ENCODE measurements around the gene PRSS36.

The PRSS36 gene

GRCh38 chr16:31194898-31195297, 45.0 kb upstream of the PRSS36 start:
- H3K79me2 ChIP-seq (ENCODE audit: insufficient read depth, low read depth): 0 out of 2 replicates have a peak, but pooled peaks cover 7% of the 10 kb centered on the region
- H3K4me1 ChIP-seq (ENCODE audit: low read depth, poor library complexity, severe bottlenecking): peaks cover 10% of the 10 kb centered on the region
- peaks cover 14% of the 10 kb centered on the region; the same call in 1 of the 2 replicates for H3K36me3 ChIP-seq (ENCODE audit: insufficient read depth)
- no peaks in the 10 kb centered on the region; the same call in 1 of the 2 replicates for H4K20me1 ChIP-seq (ENCODE audit: insufficient read depth)
- no peaks in the 10 kb centered on the region for H3K27me3 ChIP-seq (ENCODE audit: insufficient read depth, low read depth)
- no peak overlapping the region for H3K4me3 ChIP-seq (IDR thresholded peaks at IDR 0.05; ENCODE audit: insufficient read depth, low read depth, low read length)
- no peak overlapping the region for H3K27ac ChIP-seq
- TF ChIP-seq CTCF (conservative IDR thresholded peaks at IDR 0.05; ENCODE audit: low read depth, low read length): no peak
- no peak overlapping the region for H3K4me2 ChIP-seq
- no peak overlapping the region for H2AFZ ChIP-seq (ENCODE audit: low read depth)
- H3K9ac ChIP-seq: no peak overlapping the region

- H3K4me1 ChIP-seq (ENCODE audit: low read depth, poor library complexity, severe bottlenecking): peaks cover 5% of the 10 kb centered on the region
- H2AFZ ChIP-seq (ENCODE audit: low read depth): no peak overlapping the region
- H4K20me1 ChIP-seq (ENCODE audit: insufficient read depth): no peaks in the 10 kb centered on the region; the same call in 1 of the 2 replicates
- TF ChIP-seq CTCF (conservative IDR thresholded peaks at IDR 0.05; ENCODE audit: low read depth, low read length): no peak
- no peak overlapping the region for H3K27ac ChIP-seq
- H3K9ac ChIP-seq: no peak overlapping the region
- peaks cover 16% of the 10 kb centered on the region; the same call in 1 of the 2 replicates for H3K79me2 ChIP-seq (ENCODE audit: insufficient read depth, low read depth)
- no peak overlapping the region for H3K4me3 ChIP-seq (IDR thresholded peaks at IDR 0.05; ENCODE audit: insufficient read depth, low read depth, low read length)
- H3K36me3 ChIP-seq (ENCODE audit: insufficient read depth): peaks cover 24% of the 10 kb centered on the region
- no peak overlapping the region for H3K4me2 ChIP-seq
- no peaks in the 10 kb centered on the region for H3K27me3 ChIP-seq (ENCODE audit: insufficient read depth, low read depth)
Observed at GRCh38 chr16:31193874-31194273, 44.0 kb upstream of the PRSS36 start.

- Histone ChIP-seq H4K20me1 (ENCODE audit: insufficient read depth) (no peaks in the 10 kb centered on the region; the same call in 1 of the 2 replicates), H3K9ac (no peak overlapping the region)
- TF ChIP-seq CTCF (conservative IDR thresholded peaks at IDR 0.05; ENCODE audit: low read depth, low read length): no peak
Observed at GRCh38 chr16:31192856-31193642, 43.2 kb upstream of the PRSS36 start.

GRCh38 chr16:31191697-31192428, 42.0 kb upstream of the PRSS36 start:
- Histone ChIP-seq H3K4me3 (IDR thresholded peaks at IDR 0.05; ENCODE audit: insufficient read depth, low read depth, low read length) (no peak overlapping the region), H3K27ac (no peak overlapping the region), H2AFZ (ENCODE audit: low read depth) (no peak overlapping the region), H3K9ac (no peak overlapping the region), H3K4me2 (no peak overlapping the region), H3K36me3 (ENCODE audit: insufficient read depth) (peaks cover 44% of the 10 kb centered on the region), H3K27me3 (ENCODE audit: insufficient read depth, low read depth) (no peaks in the 10 kb centered on the region), H3K79me2 (ENCODE audit: insufficient read depth, low read depth) (peaks cover 36% of the 10 kb centered on the region; the same call in 1 of the 2 replicates), H4K20me1 (ENCODE audit: insufficient read depth) (peaks cover 10% of the 10 kb centered on the region; the same call in 1 of the 2 replicates), H3K4me1 (ENCODE audit: low read depth, poor library complexity, severe bottlenecking) (peaks cover 20% of the 10 kb centered on the region)
- no peak for TF ChIP-seq CTCF (conservative IDR thresholded peaks at IDR 0.05; ENCODE audit: low read depth, low read length)

More at GRCh38 chr16:31192856-31193642, 43.2 kb upstream of the PRSS36 start:
- Histone ChIP-seq H3K4me2 (no peak overlapping the region), H3K27me3 (ENCODE audit: insufficient read depth, low read depth) (no peaks in the 10 kb centered on the region), H3K4me3 (IDR thresholded peaks at IDR 0.05; ENCODE audit: insufficient read depth, low read depth, low read length) (no peak overlapping the region), H3K4me1 (ENCODE audit: low read depth, poor library complexity, severe bottlenecking) (peaks cover 10% of the 10 kb centered on the region), H2AFZ (ENCODE audit: low read depth) (no peak overlapping the region), H3K27ac (no peak overlapping the region), H3K79me2 (ENCODE audit: insufficient read depth, low read depth) (peaks cover 25% of the 10 kb centered on the region; the same call in 1 of the 2 replicates), H3K36me3 (ENCODE audit: insufficient read depth) (peaks cover 32% of the 10 kb centered on the region)
